Breast epithelium (tissue), 3 donors: ENCODE data around the gene DNHD1.

Source experiments
- POLR2A ChIP-seq: fragments of 450-650 bp; IDR thresholded peaks from one replicate; pipeline ENCODE4 v1.6.1; 2016; ENCODE audit warnings: antibody characterized with exemption, mild to moderate bottlenecking, moderate library complexity
- TF ChIP-seq, protein P1 (sequence below), 3 donors: fragments of 450-650 bp; IDR thresholded peaks; one replicate each; pipeline ENCODE4 v1.5.1; 2016 to 2017; ENCODE audit warnings: antibody characterized with exemption in 3 of 3, mild to moderate bottlenecking in 3 of 3, moderate library complexity in 3 of 3

DNA sequence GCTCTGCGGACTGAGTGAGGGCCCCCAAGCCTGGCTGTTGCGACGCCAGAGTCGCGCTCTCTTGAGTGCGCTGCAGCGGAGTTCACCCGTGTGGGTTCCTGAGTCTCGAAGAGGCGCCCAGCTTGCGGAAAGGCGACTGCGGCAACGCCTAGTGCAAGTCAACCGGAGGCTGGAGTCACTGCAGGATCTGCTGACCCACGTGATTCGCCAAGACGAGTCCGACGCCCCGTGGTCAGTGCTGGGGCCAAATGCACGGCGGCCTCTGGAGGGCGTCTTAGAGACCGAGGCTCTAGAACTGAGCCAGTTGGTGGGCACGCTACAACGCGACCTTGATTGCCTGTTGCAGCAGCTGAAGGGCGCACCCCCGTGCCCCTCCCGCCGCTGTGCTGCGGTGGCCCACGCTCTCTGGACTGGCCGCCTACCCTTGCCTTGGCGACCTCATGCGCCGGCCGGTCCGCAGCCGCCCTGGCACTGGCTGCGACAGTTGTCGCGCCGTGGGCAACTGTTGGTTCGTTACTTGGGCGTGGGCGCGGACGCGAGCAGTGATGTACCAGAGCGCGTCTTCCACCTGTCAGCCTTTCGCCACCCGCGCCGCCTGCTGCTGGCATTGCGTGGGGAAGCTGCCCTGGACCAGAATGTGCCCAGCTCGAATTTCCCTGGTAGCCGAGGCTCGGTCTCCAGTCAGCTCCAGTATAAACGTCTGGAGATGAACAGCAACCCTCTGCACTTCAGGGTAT is 73.8 kb downstream of the DNHD1 start:
- TF ChIP-seq, protein P1, sequence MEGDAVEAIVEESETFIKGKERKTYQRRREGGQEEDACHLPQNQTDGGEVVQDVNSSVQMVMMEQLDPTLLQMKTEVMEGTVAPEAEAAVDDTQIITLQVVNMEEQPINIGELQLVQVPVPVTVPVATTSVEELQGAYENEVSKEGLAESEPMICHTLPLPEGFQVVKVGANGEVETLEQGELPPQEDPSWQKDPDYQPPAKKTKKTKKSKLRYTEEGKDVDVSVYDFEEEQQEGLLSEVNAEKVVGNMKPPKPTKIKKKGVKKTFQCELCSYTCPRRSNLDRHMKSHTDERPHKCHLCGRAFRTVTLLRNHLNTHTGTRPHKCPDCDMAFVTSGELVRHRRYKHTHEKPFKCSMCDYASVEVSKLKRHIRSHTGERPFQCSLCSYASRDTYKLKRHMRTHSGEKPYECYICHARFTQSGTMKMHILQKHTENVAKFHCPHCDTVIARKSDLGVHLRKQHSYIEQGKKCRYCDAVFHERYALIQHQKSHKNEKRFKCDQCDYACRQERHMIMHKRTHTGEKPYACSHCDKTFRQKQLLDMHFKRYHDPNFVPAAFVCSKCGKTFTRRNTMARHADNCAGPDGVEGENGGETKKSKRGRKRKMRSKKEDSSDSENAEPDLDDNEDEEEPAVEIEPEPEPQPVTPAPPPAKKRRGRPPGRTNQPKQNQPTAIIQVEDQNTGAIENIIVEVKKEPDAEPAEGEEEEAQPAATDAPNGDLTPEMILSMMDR (IDR thresholded peaks at IDR 0.05), result no peak
- no peak for TF ChIP-seq POLR2A
